Gastrocnemius medialis (tissue), 4 donors: ENCODE data around the gene TAOK1. TPM values are rescaled to one million over a fixed set of nuclear protein-coding genes. Genes with fewer than 3 reads are reported as not detected.
"Not testable (repeated sequence)": the region's sequence is repeated elsewhere in the genome, so short reads cannot be mapped to it uniquely, and the experiment has no call there.

Experiments
- ATAC-seq, 2 donors: fragments of 150-250 bp; one replicate each; pipeline ENCODE4 v1.9.1; 2016
- DNase-seq, 2 donors: peaks; one replicate each; pipeline ENCODE4 v3.0.0-alpha.2; 2019
- H3K27ac ChIP-seq, 4 donors: fragments of 200-600 bp; sonication (generic); 1 replicate in 1 of 4; 2 replicates in 3 of 4; pipeline ENCODE4 v1.5.1; 2016 to 2018; ENCODE audit warnings: mild to moderate bottlenecking in 2 of 4, moderate library complexity in 1 of 4
- H3K27me3 ChIP-seq, 3 donors: fragments of 200-600 bp; sonication (generic) in 2 of 3; 1 replicate in 1 of 3; 2 replicates in 2 of 3; pipeline versions ENCODE4 v1.5.1 to v1.6.0; 2016 to 2019; ENCODE audit warnings: mild to moderate bottlenecking in 1 of 3, moderate library complexity in 1 of 3
- H3K36me3 ChIP-seq, 2 donors: fragments of 200-600 bp; sonication (generic) in 1 of 2; one replicate each; pipeline ENCODE4 v1.5.1; 2017 to 2018
- H3K4me1 ChIP-seq, 2 donors: fragments of 200-600 bp; sonication (generic) in 1 of 2; one replicate each; pipeline ENCODE4 v1.5.1; 2016 to 2017; ENCODE audit warnings: mild to moderate bottlenecking in 2 of 2
- H3K4me3 ChIP-seq, 4 donors: fragments of 200-600 bp; sonication (generic) in 3 of 4; 1 replicate in 1 of 4; 2 replicates in 3 of 4; pipeline ENCODE4 v1.5.1; 2016 to 2019; ENCODE audit warnings: mild to moderate bottlenecking in 2 of 4
- H3K9me3 ChIP-seq, 3 donors: fragments of 200-600 bp; sonication (generic) in 2 of 3; 1 replicate in 1 of 3; 2 replicates in 2 of 3; pipeline ENCODE4 v1.5.1; 2016 to 2019
- CTCF ChIP-seq, 5 experiments: fragments of 450-650 bp in 3 of 5; fragments of 200-600 bp in 2 of 5; sonication (generic) in 2 of 5; IDR thresholded peaks in 4 of 5; conservative IDR thresholded peaks in 1 of 5; 1 replicate in 4 of 5; 2 replicates in 1 of 5; pipeline ENCODE4 v1.5.1; 2016 to 2019; ENCODE audit warnings: antibody characterized with exemption in 5 of 5, mild to moderate bottlenecking in 3 of 5, moderate library complexity in 3 of 5
- POLR2A ChIP-seq, 2 donors: fragments of 450-650 bp; IDR thresholded peaks; one replicate each; pipeline ENCODE4 v1.6.1; 2017; ENCODE audit warnings: antibody characterized with exemption in 2 of 2, mild to moderate bottlenecking in 2 of 2, moderate library complexity in 2 of 2
- in situ Hi-C, 4 donors: fragments of 200-750 bp; cut with MboI; loops; one replicate each; pipeline versions ENCODE4 v1.15.0 to v1.8.0; 2017; ENCODE audit warnings: low sequenced_read_pairs in 4 of 4
- intact Hi-C: fragments of 100-400 bp; cut with DNase I; formaldehyde crosslinking; loops from one replicate; pipeline ENCODE4 v1.15.1; 2023; ENCODE audit warnings: low total_unique reads
- total RNA-seq, 4 donors: library from RNA; depleted of rRNA; stranded (reverse); fragments of >200 nt; gene quantifications; one replicate each; pipeline versions ENCODE4 v1.1.0 to v1.2.3, GENCODE V29; 2016

The TAOK1 gene
- total RNA-seq, 4 donors from 2014 or later = 30.1 to 48.4 (median 35.7) TPM

- no peak for ATAC-seq
- Histone ChIP-seq H3K9me3 (no peaks in the 10 kb centered on the region), H3K27me3 (peaks cover 0 to 4% (median 0%) of the 10 kb centered on the region in 3 donors), H3K4me1 (no peaks in the 10 kb centered on the region), H3K27ac (no peak overlapping the region), H3K36me3 (no peaks in the 10 kb centered on the region), H3K4me3 (no peak overlapping the region)
- DNase-seq = no peak
- intact Hi-C loops (no loop called here), in situ Hi-C loops (no loop called here)
- TF ChIP-seq CTCF (IDR thresholded peaks at IDR 0.05 in 4 of 5, conservative IDR thresholded peaks at IDR 0.05 in 1 of 5) (no peak), POLR2A (IDR thresholded peaks at IDR 0.05) (no peak)
Observed at GRCh38 chr17:29345066-29345465, 45.1 kb upstream of the TAOK1 start.

GRCh38 chr17:29345470-29345869 lies 44.7 kb upstream of the TAOK1 start:
- intact Hi-C loops, DNase-seq, H3K36me3 ChIP-seq, ATAC-seq, H3K27me3 ChIP-seq, H3K4me3 ChIP-seq, H3K27ac ChIP-seq, in situ Hi-C loops, H3K9me3 ChIP-seq, H3K4me1 ChIP-seq: not testable (repeated sequence)

GRCh38 chr17:29346462-29346861 lies 43.7 kb upstream of the TAOK1 start:
- H3K4me3 ChIP-seq = no peak overlapping the region
- TF ChIP-seq CTCF (IDR thresholded peaks at IDR 0.05 in 4 of 5, conservative IDR thresholded peaks at IDR 0.05 in 1 of 5) = no peak
- TF ChIP-seq POLR2A (IDR thresholded peaks at IDR 0.05) = no peak
- ATAC-seq (no peak), DNase-seq (no peak)
- in situ Hi-C loops (no loop called here), intact Hi-C loops (no loop called here)
- no peaks in the 10 kb centered on the region for H3K9me3 ChIP-seq
- H3K4me1 ChIP-seq = no peaks in the 10 kb centered on the region
- H3K27ac ChIP-seq = no peak overlapping the region
- no peaks in the 10 kb centered on the region for H3K36me3 ChIP-seq
- H3K27me3 ChIP-seq = peaks cover 0 to 4% (median 0%) of the 10 kb centered on the region in 3 donors

- no peaks in the 10 kb centered on the region for H3K9me3 ChIP-seq
- DNase-seq = no peak
- H3K4me1 ChIP-seq = no peaks in the 10 kb centered on the region
- peaks cover 0 to under 1% (median 0%) of the 10 kb centered on the region in 3 donors for H3K27me3 ChIP-seq
- no peak overlapping the region for H3K27ac ChIP-seq
- no peak overlapping the region for H3K4me3 ChIP-seq
- in situ Hi-C loops (no loop called here), intact Hi-C loops (no loop called here)
- ATAC-seq = no peak
- no peaks in the 10 kb centered on the region for H3K36me3 ChIP-seq
- TF ChIP-seq POLR2A (IDR thresholded peaks at IDR 0.05) = no peak
- no peak for TF ChIP-seq CTCF (IDR thresholded peaks at IDR 0.05 in 4 of 5, conservative IDR thresholded peaks at IDR 0.05 in 1 of 5)
Observed at GRCh38 chr17:29347831-29348629, 42.1 kb upstream of the TAOK1 start.

GRCh38 chr17:29349409-29349808 lies 40.8 kb upstream of the TAOK1 start:
- ATAC-seq (no peak), DNase-seq (no peak)
- intact Hi-C loops = no loop called here
- no peaks in the 10 kb centered on the region for H3K9me3 ChIP-seq
- no peaks in the 10 kb centered on the region for H3K36me3 ChIP-seq
- in situ Hi-C loops = no loop called here
- H3K4me1 ChIP-seq = no peaks in the 10 kb centered on the region
- H3K27ac ChIP-seq = no peak overlapping the region
- TF ChIP-seq CTCF (IDR thresholded peaks at IDR 0.05 in 4 of 5, conservative IDR thresholded peaks at IDR 0.05 in 1 of 5) (no peak), POLR2A (IDR thresholded peaks at IDR 0.05) (no peak)
- no peak overlapping the region for H3K4me3 ChIP-seq
- no peaks in the 10 kb centered on the region for H3K27me3 ChIP-seq
